ENCODE results near the gene RHOF. TPM values are rescaled to one million over a fixed set of nuclear protein-coding genes. Genes with fewer than 3 reads are reported as not detected.
A peak's percentile ranks its signal among the peaks of the same experiment; 100 is the strongest.

Gene RHOF
- total and polyA plus RNA-seq, 2 of the 8 experiments (the other 6 are each of a cell fraction or from before 2014, with no cell fraction given), result 23.8 to 31.9 TPM

DNA sequence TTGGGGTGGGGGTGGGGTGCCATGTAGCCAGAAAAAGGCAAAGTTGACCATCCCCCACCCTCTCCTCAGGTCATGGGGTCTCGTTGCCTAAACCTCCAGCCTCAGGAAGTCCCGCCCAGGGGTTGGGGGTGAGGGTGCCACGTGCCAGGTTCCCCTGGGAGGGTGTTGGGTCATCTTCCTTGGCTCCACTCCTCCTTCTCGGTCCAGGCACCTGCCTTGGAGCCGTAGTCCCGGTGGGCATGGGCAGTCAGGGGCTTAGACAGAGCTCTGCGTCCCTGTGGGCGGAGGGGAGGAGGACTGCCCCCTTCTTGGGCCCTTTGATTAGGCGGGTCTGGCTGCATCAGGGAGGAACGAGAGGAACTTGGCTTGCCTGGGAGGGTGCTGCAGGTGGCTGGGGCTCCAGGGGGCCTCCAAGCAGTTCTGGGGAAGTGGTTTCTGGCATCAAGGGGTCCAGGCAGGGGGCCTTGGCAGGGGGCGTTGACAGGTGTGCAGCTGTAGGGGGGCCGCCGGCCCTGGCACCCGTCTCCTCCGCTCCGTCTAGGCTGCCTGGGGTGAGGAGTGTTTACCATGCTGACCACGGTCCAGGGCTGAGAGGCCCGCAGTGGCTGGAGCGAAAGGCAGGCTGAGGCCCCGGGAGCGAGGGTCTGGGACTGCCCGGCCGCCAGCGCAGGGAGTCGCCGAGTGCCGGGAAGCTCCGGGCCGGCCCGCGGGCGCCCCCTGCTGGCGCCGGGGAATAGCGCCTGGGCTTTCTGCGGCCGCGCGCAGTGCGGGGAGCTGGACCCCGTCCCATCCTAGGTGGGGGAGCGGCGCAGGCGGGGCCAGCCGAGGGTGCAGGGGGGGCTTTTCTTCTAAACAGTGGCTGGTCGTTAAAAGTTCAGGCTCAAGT is 18.2 kb upstream of the RHOF start (continued):
- TF ChIP-seq CTCF (IDR thresholded peaks at IDR 0.05; ENCODE audit: control extremely low read depth in 1 of 3, insufficient read depth in 1 of 3, low read depth in 1 of 3, low read length in 3 of 3) (peak in 2 of 3 experiments; percentile 69 to 95; a peak in 3 of 4 replicates), ZNF274 (IDR thresholded peaks at IDR 0.05; ENCODE audit: borderline replicate concordance, extremely low read depth, low read length) (no peak), RFX5 (IDR thresholded peaks at IDR 0.05; ENCODE audit: borderline replicate concordance, low read depth, low read length) (no peak), KDM4A (IDR thresholded peaks at IDR 0.05; ENCODE audit: low read depth, low read length, severe bottlenecking) (no peak), ATF3 (IDR thresholded peaks at IDR 0.05; ENCODE audit: insufficient read depth, low read depth, low read length) (no peak), GABPA (IDR thresholded peaks at IDR 0.05; ENCODE audit: borderline replicate concordance, insufficient read depth, low read length) (no peak), NRF1 (IDR thresholded peaks at IDR 0.05; ENCODE audit: low read depth, low read length) (no peak), BRCA1 (IDR thresholded peaks at IDR 0.05; ENCODE audit: low read depth, low read length) (no peak), POLR2A (IDR thresholded peaks at IDR 0.05; ENCODE audit: control extremely low read depth in 1 of 2, low read depth in 2 of 2, low read length in 2 of 2) (peak in 1 of 2 experiments; percentile 34; a peak in 2 of 3 replicates), TBP (IDR thresholded peaks at IDR 0.05; ENCODE audit: low read depth, low read length) (peak; percentile 26; the same call in 1 of the 2 replicates), EZH2 (IDR thresholded peaks at IDR 0.05; ENCODE audit: low read depth, low read length, severe bottlenecking) (no peak), MAFK (IDR thresholded peaks at IDR 0.05; ENCODE audit: low read depth, low read length) (no peak), HDAC2 (IDR thresholded peaks at IDR 0.05; ENCODE audit: borderline replicate concordance in 1 of 2, low read depth in 2 of 2, low read length in 2 of 2) (0 out of 4 replicates have a peak, but pooled peaks of 1 of the 2 experiments have one; percentile 3), SRF (IDR thresholded peaks at IDR 0.05; ENCODE audit: low read depth, low read length) (no peak), RBBP5 (IDR thresholded peaks at IDR 0.05; ENCODE audit: borderline replicate concordance, low read depth, low read length) (0 out of 2 replicates have a peak, but pooled peaks have one; percentile 15), BACH1 (IDR thresholded peaks at IDR 0.05; ENCODE audit: low read length) (no peak), GTF2F1 (IDR thresholded peaks at IDR 0.05; ENCODE audit: borderline replicate concordance, low read depth, low read length) (no peak), SAP30 (IDR thresholded peaks at IDR 0.05; ENCODE audit: insufficient read depth, insufficient replicate concordance, low read length) (no peak)
- TF ChIP-seq, protein P1, sequence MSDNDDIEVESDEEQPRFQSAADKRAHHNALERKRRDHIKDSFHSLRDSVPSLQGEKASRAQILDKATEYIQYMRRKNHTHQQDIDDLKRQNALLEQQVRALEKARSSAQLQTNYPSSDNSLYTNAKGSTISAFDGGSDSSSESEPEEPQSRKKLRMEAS (IDR thresholded peaks at IDR 0.05), result peak; percentile 92
